ENCODE results near the gene S100P. TPM values are rescaled to one million over a fixed set of nuclear protein-coding genes. Genes with fewer than 3 reads are reported as not detected.

Gene S100P
- total and polyA plus RNA-seq, 2 of the 4 experiments (the other 2 are of a cell fraction), result not detected

DNA sequence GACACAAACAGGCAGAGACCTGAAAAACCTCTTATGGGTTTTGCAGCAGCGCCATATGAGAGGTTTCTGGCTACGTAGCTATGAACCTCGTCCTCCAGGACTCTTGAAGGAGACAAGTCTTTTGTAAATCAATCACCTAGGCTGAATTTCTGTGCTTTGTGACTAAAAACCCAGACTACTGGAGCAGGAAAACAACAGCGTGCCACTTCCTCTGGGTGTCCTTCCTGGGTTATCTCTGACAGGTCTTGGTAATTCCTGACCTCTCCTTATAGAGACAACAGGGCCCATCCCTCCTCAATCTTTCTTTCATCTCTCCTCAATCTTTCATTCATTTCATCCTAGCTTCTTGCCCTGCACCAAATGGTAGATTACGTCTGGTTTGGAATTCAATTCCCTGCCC is 5.7 kb downstream of the S100P start:
- Histone ChIP-seq H2AK9ac (replicated peaks; ENCODE audit: low read depth, low read length, poor library complexity) (no peak overlapping the region), H4K8ac (ENCODE audit: low read depth in 2 of 2, low read length in 2 of 2) (no peak overlapping the region), H3K4me2 (ENCODE audit: low read depth, low read length) (no peak overlapping the region), H3K27me3 (ENCODE audit: control insufficient read depth, insufficient read depth, low read length) (no peaks in the 10 kb centered on the region), H4K5ac (ENCODE audit: low read depth, low read length) (no peak overlapping the region), H2BK15ac (ENCODE audit: low read depth, low read length) (no peak overlapping the region), H3K23ac (ENCODE audit: low read depth, low read length) (no peak overlapping the region), H3K79me1 (ENCODE audit: low read depth in 1 of 2, low read length in 2 of 2) (peaks cover 18 to 40% of the 10 kb centered on the region in 2 experiments), H4K20me1 (ENCODE audit: insufficient read depth, low read length) (peaks cover 12% of the 10 kb centered on the region; the same call in 1 of the 2 replicates), H3K4me1 (ENCODE audit: control insufficient read depth, insufficient read depth, low read length) (peaks cover 14% of the 10 kb centered on the region), H4K91ac (ENCODE audit: insufficient read depth, low read depth, low read length) (no peak overlapping the region), H3K4me3 (ENCODE audit: insufficient read depth, low read depth, low read length) (no peak overlapping the region), H2BK120ac (ENCODE audit: low read depth, low read length) (no peak overlapping the region), H3K9ac (ENCODE audit: low read depth, low read length) (no peak overlapping the region), H3K9me1 (ENCODE audit: insufficient read depth, low read length) (peaks cover 6% of the 10 kb centered on the region), H3K56ac (ENCODE audit: extremely low read depth, insufficient read depth, low read length) (no peak overlapping the region), H3K27ac (ENCODE audit: insufficient read depth, low read length) (no peak overlapping the region), H2AK5ac (ENCODE audit: low read depth, low read length) (no peak overlapping the region), H3K36me3 (ENCODE audit: control insufficient read depth, insufficient read depth, low read length) (peaks cover 7% of the 10 kb centered on the region), H2AFZ (replicated peaks; ENCODE audit: low read length, poor library complexity) (no peak overlapping the region), H2BK5ac (ENCODE audit: low read depth, low read length, poor library complexity, severe bottlenecking) (no peak overlapping the region), H3K9me3 (ENCODE audit: control insufficient read depth, insufficient read depth, low read length) (peaks cover 2% of the 10 kb centered on the region; the same call in 1 of the 2 replicates), H2BK20ac (ENCODE audit: low read depth, low read length) (no peak overlapping the region), H3K18ac (ENCODE audit: low read depth, low read length) (no peak overlapping the region), H3K14ac (replicated peaks; ENCODE audit: low read depth, low read length) (no peak overlapping the region), H3K4ac (ENCODE audit: low read depth, low read length) (no peak overlapping the region)
- POLR2A ChIA-PET (ENCODE audit: unreplicated experiment), result no interaction called here
- intact Hi-C loops (cut with micrococcal nuclease) (no loop called here), dilution Hi-C loops (cut with HindIII; ENCODE audit: low sequenced_read_pairs, unreplicated experiment) (no loop called here), in situ Hi-C loops (cut with MboI; ENCODE audit: low sequenced_read_pairs) (no loop called here)
- TF ChIP-seq MAZ (IDR thresholded peaks at IDR 0.05; ENCODE audit: borderline replicate concordance, low read depth, low read length) (no peak), RCOR1 (IDR thresholded peaks at IDR 0.05; ENCODE audit: insufficient replicate concordance, low read length) (no peak), FOS (IDR thresholded peaks at IDR 0.05; ENCODE audit: low read depth, low read length) (no peak), CHD1 (IDR thresholded peaks at IDR 0.05; ENCODE audit: low read depth, low read length) (no peak), RAD21 (IDR thresholded peaks at IDR 0.05; ENCODE audit: low read length) (no peak), RFX5 (IDR thresholded peaks at IDR 0.05; ENCODE audit: low read depth, low read length) (no peak), MAFK (IDR thresholded peaks at IDR 0.05; ENCODE audit: low read depth, low read length) (no peak), POLR2A (IDR thresholded peaks at IDR 0.05; ENCODE audit: low read depth, low read length) (no peak), BHLHE40 (IDR thresholded peaks at IDR 0.05; ENCODE audit: low read depth, low read length) (no peak)
- TF ChIP-seq, protein P1, sequence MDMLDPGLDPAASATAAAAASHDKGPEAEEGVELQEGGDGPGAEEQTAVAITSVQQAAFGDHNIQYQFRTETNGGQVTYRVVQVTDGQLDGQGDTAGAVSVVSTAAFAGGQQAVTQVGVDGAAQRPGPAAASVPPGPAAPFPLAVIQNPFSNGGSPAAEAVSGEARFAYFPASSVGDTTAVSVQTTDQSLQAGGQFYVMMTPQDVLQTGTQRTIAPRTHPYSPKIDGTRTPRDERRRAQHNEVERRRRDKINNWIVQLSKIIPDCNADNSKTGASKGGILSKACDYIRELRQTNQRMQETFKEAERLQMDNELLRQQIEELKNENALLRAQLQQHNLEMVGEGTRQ (IDR thresholded peaks at IDR 0.05; ENCODE audit: low read depth, low read length), result no peak
- BruUV-seq (replicated peaks), result no TSS peak
- CTCF ChIA-PET, result interaction anchor here (1.0 kb wide), 1 partner anchor 24 kb away, joined by 3 read pairs; no protein-coding TSS in a partner anchor
- DNase-seq, result no peak
- WGBS, 2 experiments (ENCODE audit: extremely low coverage in 2 of 2, insufficient read length in 1 of 2), result 46% methylated on average over 2 of the region's 5 CpGs; no CpG with 5 or more reads in 1 of the 2 experiments
- no peak for ATAC-seq (ENCODE audit: low read depth)
